COLO829 (cell line): Measurements from ENCODE around the gene INMT.

ENCODE experiments used
- DNase-seq: peaks from one replicate; pipeline ENCODE4 v3.0.0; 2012; ENCODE audit warnings: low spot score

Gene INMT

DNA sequence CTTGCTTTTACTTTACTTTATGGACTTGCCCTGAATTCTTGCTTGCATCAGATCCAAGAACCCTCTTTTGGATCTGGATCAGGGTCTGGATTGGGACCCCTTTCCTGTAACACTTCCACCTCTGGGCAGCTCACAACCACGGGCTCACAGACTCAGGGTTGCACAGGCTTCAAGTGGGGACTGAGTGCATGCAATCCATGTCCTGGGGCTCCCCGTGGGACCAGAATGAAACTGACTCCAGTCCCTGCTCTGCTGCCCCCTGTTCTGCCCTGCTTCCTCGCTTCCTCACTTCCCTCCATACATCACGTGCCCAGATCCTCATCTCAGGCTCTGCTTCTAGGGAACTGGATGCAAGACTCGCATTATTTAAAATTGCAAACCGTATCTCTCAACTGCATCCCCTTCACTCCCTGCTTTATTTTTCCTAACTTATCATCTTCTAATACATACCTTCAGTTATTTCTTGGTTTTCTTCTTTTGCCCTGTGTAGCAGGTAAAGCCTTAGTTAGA is 23.3 kb upstream of the INMT start:
- no peak for DNase-seq

- DNase-seq, result no peak
Measured at GRCh38 chr7:30729642-30730041, 22.3 kb upstream of the INMT start.

GRCh38 chr7:30730097-30730496 is 21.8 kb upstream of the INMT start:
- DNase-seq, result no peak

GRCh38 chr7:30730996-30731395 is 20.9 kb upstream of the INMT start:
- no peak for DNase-seq

DNA sequence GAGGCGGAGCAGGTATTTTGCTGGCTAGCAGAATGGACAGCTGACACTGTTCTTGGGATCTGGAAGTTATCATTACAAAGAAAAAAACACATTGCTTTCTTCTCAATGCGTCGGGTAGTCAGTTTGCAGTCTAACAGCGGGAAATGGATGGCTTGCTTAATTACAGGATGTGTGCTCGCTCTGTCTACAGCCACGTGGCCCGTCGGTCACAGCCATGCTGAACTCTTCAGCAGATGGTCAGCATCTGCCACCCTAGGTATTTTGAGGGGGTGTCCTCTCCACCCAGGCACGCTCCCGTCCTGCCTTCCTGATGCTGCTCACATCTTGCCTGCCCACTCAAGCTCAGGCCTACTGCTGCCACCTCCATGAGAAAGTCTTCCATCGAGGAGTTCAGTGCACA is 20.4 kb upstream of the INMT start:
- DNase-seq, result no peak

DNA sequence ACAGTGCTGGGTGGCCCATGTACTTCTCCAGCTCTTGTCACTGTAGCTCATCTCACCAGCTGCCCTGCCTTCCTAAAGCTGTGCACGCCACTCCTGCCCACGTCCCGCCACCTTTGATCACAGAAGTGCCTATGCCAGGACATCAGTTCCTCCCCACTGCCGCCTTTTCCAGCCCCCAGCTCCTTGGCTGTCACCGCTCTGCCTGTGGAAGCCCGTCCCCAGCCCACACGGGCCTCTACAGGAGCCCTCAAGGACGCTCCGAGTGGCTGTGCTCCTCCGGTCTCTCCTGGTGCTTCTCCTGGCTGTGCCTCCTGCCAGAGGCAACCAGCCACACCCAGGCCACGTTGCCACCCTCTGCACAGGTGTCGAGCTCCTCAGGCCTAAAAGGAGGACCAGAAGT is 19.3 kb upstream of the INMT start:
- no peak for DNase-seq

GRCh38 chr7:30733216-30733615 is 18.7 kb upstream of the INMT start:
- DNase-seq, result no peak

DNA sequence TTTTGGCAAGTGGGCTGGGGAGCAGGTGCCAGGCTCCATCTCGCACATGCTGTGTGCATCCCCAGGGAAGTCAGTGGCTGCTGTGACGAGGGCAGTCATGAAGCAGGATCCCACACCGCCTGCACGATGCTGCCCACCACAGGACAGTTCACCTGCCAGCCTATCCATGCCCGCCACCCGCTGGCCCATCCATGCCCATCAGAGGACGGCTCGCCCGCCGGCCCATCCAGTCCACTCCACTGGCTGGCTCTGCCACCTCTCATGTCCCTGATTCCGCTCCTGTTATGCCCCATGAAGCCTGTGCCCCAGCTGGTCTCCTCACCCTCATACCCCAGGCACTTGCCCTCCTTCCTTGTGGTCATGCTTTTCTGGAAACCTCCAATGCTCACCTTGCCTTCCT is 18.2 kb upstream of the INMT start:
- no peak for DNase-seq

DNA sequence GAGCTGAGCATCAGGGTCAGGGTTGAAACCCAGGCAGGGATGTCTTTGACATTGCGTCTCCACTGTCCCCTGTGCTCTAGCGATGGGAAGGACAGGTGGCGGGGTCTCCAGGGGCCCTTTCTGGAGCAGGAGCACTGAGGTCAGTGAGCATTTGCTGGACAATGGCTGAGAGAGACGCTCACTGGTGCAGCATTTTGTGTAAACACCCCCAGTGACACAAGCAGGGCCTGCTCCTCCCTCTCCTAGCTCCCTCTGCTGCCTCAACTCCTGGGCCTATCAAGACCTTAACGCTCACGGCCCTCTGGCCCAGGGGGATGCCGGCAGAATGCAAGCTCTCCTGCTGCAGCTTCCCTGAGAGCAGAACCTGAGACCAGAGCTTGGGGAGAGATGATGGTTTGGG is 17.4 kb upstream of the INMT start:
- DNase-seq, result no peak

DNA sequence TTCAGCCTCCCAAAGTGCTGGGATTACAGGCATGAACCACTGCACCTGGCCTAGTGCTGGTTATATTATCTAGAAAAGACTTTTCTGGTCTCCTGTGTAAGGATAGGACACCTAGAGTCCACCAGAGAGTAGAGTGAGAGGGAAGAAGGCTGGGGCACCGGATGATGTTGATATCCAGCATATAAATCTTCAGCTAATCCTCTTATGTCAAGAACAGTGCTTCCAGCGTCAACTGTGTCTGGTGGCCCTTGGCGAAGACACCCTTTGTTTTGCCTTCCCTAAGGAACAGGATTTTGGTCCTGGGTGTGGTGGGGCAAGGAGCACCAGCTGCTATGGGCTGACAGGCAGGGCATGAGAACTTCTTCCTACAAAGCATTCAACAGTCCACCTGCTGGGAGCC is 16.3 kb upstream of the INMT start:
- DNase-seq, result no peak

DNA sequence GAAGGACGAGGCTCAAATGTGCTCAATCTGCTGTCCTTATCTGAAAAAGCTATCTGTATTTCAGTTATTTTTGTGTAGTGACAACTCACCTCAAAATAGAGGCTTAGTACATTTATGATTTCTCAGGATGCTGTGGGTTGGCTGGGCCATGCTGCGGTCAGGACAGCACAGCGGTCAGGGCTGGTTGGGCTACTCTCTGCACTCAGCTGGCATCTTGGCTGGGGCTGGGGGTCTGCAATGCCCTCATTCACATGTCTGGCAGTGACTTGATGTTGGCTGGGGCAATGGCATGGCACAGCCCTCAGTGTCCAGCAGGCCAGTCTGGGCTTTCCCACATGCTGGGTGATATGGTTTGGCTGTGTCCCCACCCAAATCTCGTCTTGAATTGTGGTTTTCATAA is 15.6 kb upstream of the INMT start:
- DNase-seq, result no peak

DNA sequence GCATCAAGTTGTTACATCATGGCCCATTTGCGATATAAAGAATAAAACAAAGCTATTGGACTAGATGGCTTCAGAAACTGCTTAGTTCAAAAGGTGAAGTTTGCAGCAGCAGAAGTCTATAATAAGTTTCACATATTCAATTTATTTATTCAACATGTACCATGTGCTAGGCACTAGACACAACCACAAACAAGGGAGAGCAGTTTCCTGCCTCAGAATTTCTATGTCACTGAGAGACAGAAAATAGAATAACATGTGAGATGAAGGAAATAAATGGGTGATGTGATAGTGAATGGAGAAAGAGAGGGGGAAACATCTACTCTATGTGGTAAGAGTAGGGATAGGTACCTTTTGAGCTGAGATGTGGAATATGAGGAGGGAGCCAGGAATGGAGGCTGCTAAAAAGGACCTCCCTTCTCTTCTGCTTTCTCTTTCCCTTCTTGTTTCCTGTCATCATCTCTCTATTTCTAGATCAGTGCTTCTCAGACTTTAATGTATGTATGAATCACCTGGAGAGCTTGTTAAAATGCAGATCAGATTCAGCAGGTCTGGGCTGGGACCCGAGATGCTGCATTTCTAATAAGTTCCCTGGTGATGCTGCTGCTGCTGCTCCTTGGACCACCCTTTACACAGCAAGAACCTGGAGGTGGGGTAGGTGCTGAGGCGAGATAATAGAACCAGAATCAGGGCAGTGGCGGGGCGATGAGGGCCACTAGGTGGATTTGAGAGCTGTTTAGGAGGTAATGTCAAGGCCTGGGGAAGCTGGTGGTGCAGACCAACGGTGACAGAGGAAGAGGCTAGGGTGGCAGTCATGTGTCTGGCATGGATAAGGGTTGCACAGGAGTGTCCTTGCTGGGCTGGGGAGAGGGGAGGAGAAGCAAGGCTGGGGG is 13.7 kb upstream of the INMT start:
- DNase-seq, result no peak

DNA sequence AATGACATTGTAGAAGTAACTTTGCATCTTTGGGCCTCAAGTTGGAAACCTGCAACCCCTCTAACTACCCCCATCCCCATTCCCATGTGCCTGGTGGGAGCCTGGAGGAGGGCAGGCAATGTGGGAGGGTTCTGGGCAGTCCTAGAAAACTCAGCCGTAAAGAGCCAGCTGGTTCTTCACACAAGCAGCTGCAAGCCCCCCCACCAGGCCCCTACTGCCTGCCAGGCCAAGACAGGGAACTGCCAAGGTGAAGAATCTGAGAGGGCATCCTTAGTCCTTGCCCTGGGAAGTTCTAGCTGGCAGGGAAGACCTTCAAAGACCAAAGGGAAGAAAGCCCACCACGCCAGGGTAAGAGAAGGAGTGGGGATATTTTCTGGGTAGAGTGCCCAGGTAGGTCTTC is 12.2 kb upstream of the INMT start:
- no peak for DNase-seq

DNA sequence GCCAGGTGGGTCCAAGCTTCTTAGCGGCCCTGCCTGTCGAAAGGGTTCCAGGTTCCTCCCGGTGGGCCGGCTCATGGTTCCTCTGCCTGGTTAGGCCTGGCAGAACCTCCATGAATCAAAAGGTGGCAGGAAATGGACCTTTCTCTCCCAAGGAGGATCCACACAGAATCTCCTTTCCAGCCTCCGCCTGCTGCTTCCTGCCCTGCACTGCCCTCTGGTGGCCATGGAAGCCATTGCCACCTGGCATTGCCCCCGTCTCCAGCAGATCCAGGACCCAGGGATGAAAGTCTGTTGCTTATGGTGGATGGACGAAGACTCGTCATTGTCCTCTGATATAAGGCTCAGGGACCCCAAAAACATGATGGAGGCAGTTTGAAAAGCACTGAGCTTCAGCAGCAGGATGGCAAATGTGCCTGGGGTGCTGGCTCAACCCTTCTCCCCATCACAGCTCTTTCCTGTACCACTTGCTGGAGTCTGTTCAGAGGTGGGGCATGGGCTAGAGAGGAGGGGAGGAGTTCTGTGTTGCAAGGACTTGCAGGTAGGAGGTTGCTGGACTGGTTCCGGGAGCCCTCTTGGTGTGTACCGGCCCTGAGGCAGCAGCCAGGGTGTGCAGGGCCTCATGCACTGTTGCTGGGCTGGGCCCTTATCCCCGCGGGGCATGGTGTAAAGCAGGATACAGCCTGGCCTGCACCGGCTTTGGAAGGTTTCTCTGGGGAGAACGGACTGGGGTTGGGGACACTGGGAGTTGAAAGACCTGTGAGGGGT is 11.3 kb upstream of the INMT start:
- DNase-seq, result peak; percentile 94

- DNase-seq, result no peak
Measured at GRCh38 chr7:30741289-30741688, 10.6 kb upstream of the INMT start.

- no peak for DNase-seq
Measured at GRCh38 chr7:30743371-30744074, 8.4 kb upstream of the INMT start.

DNA sequence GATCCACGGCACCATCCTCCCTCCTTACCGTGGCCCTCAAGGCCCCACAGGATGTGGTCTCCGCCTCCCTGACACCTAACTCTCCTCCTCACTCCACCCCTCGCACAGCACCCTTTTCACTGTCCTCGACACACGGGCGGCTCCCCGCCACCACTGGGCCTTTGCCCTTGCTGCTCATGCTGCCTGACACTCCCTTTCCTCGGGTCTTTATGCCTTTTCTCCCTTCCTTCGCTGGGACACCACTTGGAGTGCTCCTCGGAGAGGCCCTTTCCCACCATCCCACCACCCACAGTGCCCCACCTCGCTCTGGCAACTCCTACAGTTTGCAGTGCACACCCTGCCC is 7.9 kb upstream of the INMT start:
- no peak for DNase-seq

DNA sequence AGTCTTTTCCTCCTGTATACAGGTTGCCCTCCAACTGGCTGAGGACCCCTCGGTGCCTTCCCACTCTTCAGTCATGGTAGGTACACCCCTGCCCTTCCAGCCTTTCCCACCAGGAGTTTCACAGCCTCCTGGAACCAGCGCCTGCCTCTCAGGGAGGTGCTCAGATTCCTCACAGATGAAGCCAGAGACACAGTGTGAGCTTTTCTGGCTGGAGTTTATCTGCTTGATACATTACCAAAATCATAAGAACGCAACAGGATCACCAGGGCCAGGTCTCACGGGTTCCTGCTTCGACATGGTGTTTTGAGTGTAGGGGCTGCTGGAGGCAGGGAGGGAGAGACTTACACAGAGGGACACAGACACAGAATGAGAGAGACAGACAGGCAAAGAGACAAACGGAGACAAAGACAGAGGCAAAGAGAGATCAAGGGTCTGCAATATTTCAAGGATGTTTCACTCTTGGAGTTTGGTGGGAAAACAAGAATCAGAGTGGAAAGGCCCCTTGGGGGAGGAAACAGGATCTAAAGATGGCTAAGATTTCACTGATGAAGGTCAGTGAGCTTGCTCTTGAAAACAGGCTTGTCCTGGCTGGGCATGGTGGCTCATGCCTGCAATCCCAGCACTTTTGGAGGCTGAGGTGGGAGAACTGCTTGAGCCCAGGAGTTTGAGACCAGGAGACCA is 6.5 kb upstream of the INMT start:
- DNase-seq, result no peak

DNA sequence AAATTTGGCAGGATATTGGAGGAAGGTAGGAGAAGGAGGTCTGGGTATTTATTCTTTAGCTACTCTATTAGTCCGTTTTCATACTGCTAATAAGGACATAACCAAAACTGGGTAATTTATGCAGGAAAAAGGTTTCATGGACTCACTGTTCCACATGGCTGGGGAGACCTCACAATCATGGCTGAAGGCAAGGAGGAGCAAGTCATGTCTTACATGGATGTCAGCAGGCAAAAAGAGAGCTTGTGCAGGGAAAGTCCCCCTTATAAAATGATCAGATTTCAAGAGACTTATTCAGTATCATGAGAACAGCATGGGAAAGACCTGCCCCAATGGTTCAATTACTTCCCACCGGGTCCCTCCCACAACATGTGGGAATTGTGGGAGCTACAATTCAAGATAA is 1.9 kb upstream of the INMT start:
- no peak for DNase-seq

DNA sequence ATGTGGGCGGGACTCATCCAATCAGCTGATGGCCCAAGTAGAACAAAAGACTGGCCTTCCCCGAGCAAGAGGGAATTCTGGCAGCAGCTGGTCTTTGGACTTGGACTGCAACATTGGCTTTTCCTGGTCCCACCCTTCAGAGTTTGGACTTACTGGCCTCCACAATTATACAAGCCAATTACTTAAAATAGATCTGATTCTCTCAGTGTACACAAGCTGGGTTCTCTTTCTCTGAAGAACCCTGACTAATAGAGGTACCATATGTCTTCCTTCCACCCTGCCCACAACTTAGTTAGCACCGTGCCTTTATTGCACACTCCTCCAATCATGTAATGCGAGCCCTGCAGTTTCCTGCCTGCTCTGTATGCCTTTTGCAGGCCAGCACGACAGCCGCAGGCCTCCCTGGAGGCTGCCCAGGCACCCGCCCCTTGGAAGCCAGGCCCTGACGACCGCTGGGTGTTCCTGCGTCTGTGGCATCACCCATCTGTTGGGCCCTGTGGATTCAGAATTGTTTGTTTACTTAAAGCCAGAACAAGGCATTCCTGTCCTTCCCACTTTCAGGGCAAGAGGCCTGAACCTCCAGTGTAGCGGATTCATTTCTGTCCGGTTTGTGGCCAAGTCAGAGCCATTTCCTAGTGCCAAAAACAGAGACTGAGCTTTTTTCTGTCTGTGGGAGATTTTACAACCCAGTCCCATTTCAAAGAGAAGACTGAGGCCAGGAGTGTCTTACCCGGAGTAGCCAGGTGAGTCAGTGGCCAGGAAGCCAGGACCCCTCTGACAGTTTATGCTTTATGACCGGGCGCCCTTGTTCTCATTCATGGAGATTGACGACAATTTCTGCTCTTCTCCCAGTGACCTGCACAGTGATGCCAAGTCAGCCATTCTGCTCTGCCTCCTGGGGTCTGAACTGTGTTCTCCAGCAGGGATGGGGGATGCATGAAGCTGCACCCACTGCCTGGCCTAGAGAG is 968 bp upstream of the INMT start:
- DNase-seq, result no peak

DNA sequence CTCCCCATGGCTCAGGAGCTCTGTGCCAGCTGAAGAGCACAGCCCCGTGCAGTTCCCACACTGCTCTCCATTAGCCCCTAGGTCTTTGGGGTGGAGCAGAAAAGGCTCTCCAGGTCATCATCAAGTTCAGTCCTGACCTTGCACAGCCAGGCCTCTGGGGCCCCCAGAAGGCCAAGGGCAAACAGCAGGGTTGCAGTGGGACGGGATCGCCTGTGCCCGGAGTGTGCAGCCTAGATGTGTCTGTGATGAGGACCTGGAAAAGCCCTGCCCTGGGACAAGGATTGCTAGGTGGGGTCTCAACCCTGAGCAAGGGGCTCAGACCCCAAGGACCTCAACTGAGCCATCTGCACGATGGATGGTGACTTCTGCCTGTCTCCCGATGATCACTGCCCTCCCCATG is 549 bp downstream of the INMT start:
- DNase-seq, result no peak
